Measurements from ENCODE around the gene PACSIN1. TPM values are rescaled to one million over a fixed set of nuclear protein-coding genes. Genes with fewer than 3 reads are reported as not detected.

Gene PACSIN1
- total RNA-seq, 3 donors from 2014 or later (not counting 1 experiment from before 2014, with no cell fraction given) = 2.2 to 6.6 (median 3.9) TPM

DNA sequence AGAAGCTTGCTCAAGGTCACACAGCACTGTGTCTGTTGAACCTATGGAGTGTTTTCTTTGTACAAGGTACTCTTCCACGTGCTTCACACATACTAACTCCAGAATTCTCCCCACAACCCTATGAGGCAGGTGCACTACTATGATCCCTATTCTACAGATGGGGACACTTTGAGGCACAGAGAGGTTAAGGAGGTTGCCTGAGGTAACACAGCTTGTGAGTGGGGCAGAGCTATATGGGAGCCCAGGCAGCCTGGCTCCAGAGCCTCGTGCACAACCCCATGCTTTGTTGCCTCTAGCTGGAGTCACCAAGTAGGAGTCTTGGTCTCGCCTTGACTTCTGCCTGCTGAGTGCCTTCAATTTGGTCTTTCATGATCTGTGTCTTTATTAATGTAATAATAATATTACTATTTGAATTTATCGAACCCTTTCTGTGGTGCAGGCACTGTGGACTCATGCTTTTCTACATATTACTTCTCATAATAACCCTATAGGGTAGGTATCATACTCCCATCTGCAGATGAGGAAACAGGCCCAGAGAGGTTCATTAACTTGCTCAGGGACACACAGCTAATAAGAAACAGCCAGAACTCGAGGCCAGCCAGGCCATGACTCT lies 103.6 kb downstream of the PACSIN1 start:
- H3K4me3 Mint-ChIP-seq = no peak overlapping the region
- no peak for DNase-seq
- H3K27ac Mint-ChIP-seq = no peak overlapping the region
- Histone ChIP-seq H3K9me3 (ENCODE audit: control insufficient read depth, insufficient read depth, low read length) (no peaks in the 10 kb centered on the region), H3K4me3 (ENCODE audit: low read length) (no peak overlapping the region), H3K4me1 (ENCODE audit: control insufficient read depth, insufficient read depth, low read length) (no peaks in the 10 kb centered on the region), H3K27me3 (ENCODE audit: control insufficient read depth, insufficient read depth, low read length) (no peaks in the 10 kb centered on the region), H3K27ac (ENCODE audit: low read length) (no peak overlapping the region), H3K36me3 (ENCODE audit: control insufficient read depth, insufficient read depth, low read length) (no peaks in the 10 kb centered on the region)
- 69% methylated on average over 3 of the region's 5 CpGs for WGBS (ENCODE audit: insufficient coverage)
- peaks cover 0 to 3% of the 10 kb centered on the region in 2 donors for H3K27me3 Mint-ChIP-seq (ENCODE audit: low read depth in 2 of 2)
- intact Hi-C loops (cut with micrococcal nuclease) = no loop called here
- H3K4me1 Mint-ChIP-seq = no peaks in the 10 kb centered on the region
- ATAC-seq = no peak
- no peaks in the 10 kb centered on the region for H3K36me3 Mint-ChIP-seq
- TF ChIP-seq, protein P1, sequence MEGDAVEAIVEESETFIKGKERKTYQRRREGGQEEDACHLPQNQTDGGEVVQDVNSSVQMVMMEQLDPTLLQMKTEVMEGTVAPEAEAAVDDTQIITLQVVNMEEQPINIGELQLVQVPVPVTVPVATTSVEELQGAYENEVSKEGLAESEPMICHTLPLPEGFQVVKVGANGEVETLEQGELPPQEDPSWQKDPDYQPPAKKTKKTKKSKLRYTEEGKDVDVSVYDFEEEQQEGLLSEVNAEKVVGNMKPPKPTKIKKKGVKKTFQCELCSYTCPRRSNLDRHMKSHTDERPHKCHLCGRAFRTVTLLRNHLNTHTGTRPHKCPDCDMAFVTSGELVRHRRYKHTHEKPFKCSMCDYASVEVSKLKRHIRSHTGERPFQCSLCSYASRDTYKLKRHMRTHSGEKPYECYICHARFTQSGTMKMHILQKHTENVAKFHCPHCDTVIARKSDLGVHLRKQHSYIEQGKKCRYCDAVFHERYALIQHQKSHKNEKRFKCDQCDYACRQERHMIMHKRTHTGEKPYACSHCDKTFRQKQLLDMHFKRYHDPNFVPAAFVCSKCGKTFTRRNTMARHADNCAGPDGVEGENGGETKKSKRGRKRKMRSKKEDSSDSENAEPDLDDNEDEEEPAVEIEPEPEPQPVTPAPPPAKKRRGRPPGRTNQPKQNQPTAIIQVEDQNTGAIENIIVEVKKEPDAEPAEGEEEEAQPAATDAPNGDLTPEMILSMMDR (IDR thresholded peaks at IDR 0.05) = no peak
- no peaks in the 10 kb centered on the region for H3K9me3 Mint-ChIP-seq

DNA sequence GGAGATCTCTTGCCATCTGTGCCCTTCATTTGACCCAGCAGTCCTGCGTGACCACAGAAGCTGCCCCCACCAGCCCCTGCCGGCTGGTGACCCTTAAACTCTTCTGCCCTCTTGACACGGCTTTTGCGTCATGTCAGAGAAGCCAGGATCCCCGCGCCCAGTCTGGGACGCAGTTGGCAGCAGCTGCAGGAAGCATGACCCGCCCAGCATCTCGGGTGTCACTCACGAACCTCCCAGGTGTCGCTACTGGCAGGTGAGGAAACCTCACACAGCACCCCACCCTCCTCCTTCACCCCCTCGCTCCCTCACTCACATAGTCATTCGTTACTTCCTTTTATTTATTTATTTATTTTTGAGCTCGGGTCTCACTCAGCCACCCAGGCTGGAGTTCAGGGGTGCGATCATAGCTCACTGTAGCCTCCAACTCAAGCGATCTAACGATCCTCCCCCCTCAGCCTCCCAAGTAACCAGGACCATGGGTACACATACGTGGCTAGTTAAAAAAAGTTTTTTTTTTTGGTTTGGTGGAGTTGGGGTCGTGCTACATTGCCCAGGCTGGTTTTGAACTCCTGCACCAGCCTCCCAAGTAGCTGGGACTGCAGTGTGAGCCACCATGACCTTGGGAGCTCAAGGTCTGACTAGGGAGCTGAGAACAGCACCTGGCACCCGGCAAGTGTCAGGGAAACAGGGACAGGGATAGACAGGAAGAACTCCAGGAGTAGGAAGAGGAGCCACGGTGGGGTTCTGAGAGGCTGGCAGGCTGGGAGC lies 104.4 kb downstream of the PACSIN1 start:
- DNase-seq = no peak
- intact Hi-C loops (cut with micrococcal nuclease) = no loop called here
- Mint-ChIP-seq H3K4me1 (no peaks in the 10 kb centered on the region), H3K9me3 (no peaks in the 10 kb centered on the region), H3K36me3 (no peaks in the 10 kb centered on the region), H3K27me3 (ENCODE audit: low read depth in 2 of 2) (peaks cover 0 to 3% of the 10 kb centered on the region in 2 donors), H3K27ac (no peak overlapping the region), H3K4me3 (no peak overlapping the region)
- TF ChIP-seq, protein P1 (IDR thresholded peaks at IDR 0.05) = no peak
- H3K4me3 ChIP-seq (ENCODE audit: low read length) = no peak overlapping the region
- no peak for ATAC-seq
- 78% methylated on average over 20 of the region's 21 CpGs for WGBS (ENCODE audit: insufficient coverage)
- H3K9me3 ChIP-seq (ENCODE audit: control insufficient read depth, insufficient read depth, low read length) = no peaks in the 10 kb centered on the region
- no peaks in the 10 kb centered on the region for H3K4me1 ChIP-seq (ENCODE audit: control insufficient read depth, insufficient read depth, low read length)
- no peak overlapping the region for H3K27ac ChIP-seq (ENCODE audit: low read length)
- no peaks in the 10 kb centered on the region for H3K36me3 ChIP-seq (ENCODE audit: control insufficient read depth, insufficient read depth, low read length)
- no peaks in the 10 kb centered on the region for H3K27me3 ChIP-seq (ENCODE audit: control insufficient read depth, insufficient read depth, low read length)

DNA sequence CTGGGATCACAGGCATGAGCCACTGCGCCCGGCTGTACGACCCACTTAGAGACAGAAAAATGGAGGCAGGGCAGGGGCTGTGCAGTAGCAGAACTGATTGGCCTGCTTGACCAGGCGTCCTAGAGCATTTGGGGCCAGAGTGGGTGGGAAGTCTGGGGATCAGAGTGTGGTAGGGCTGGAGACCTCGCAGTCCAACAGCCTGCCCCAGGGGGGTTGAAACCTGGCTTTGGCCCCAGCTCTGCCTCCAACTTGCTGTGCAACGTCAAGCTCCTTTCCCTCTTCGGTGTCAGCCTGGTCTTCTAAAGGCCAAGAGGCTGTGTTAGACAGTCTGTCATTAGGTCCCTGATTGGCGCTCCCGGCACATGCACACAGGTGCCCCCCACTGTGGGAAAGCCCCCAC lies 105.5 kb downstream of the PACSIN1 start:
- DNase-seq (no peak), ATAC-seq (no peak)
- Mint-ChIP-seq H3K27me3 (ENCODE audit: low read depth in 2 of 2) (peaks cover 0 to 3% of the 10 kb centered on the region in 2 donors), H3K27ac (no peak overlapping the region), H3K4me3 (no peak overlapping the region), H3K36me3 (no peaks in the 10 kb centered on the region), H3K4me1 (peaks cover 3 to 6% of the 10 kb centered on the region in 2 donors), H3K9me3 (no peaks in the 10 kb centered on the region)
- TF ChIP-seq, protein P1 (IDR thresholded peaks at IDR 0.05) = no peak
- Histone ChIP-seq H3K9me3 (ENCODE audit: control insufficient read depth, insufficient read depth, low read length) (no peaks in the 10 kb centered on the region), H3K27ac (ENCODE audit: low read length) (no peak overlapping the region), H3K36me3 (ENCODE audit: control insufficient read depth, insufficient read depth, low read length) (no peaks in the 10 kb centered on the region), H3K27me3 (ENCODE audit: control insufficient read depth, insufficient read depth, low read length) (no peaks in the 10 kb centered on the region), H3K4me3 (ENCODE audit: low read length) (no peak overlapping the region), H3K4me1 (ENCODE audit: control insufficient read depth, insufficient read depth, low read length) (no peaks in the 10 kb centered on the region)
- intact Hi-C loops (cut with micrococcal nuclease) = no loop called here
- 92% methylated on average over 9 of the region's 9 CpGs for WGBS (ENCODE audit: insufficient coverage)
